Astrocyte (in vitro differentiated cells and primary cell): ENCODE data around the gene RHPN2. TPM values are rescaled to one million over a fixed set of nuclear protein-coding genes. Genes with fewer than 3 reads are reported as not detected.
"Not testable (repeated sequence)": the region's sequence is repeated elsewhere in the genome, so short reads cannot be mapped to it uniquely, and the experiment has no call there.

Source experiments
- DNase-seq: peaks from one replicate; pipeline ENCODE4 v3.0.0-alpha.2; 2010; ENCODE audit warnings: low read depth
- FAIRE-seq: peaks from 2 replicates; lab custom pipeline; 2011; peaks lifted over from hg19 to GRCh38; lab: Jason Lieb, UNC
- H2AFZ ChIP-seq: 2 replicates; pipeline ENCODE4 v1.6.0; 2012; ENCODE audit warnings: low read depth, low read length, inconsistent platforms
- H3K27ac ChIP-seq: 2 replicates; pipeline ENCODE4 v1.5.1; 2011; ENCODE audit warnings: low read depth, low read length, inconsistent platforms
- H3K27me3 ChIP-seq: 2 replicates; pipeline ENCODE4 v1.6.0; 2011; ENCODE audit warnings: low read length, inconsistent platforms; ENCODE audit not compliant: insufficient read depth
- H3K36me3 ChIP-seq: 2 replicates; pipeline ENCODE4 v1.5.1; 2011; ENCODE audit warnings: low read length, inconsistent platforms; ENCODE audit not compliant: insufficient read depth
- H3K4me1 ChIP-seq: 2 replicates; pipeline ENCODE4 v1.5.1; 2011; ENCODE audit warnings: low read length, inconsistent platforms; ENCODE audit not compliant: insufficient read depth
- H3K4me2 ChIP-seq: 2 replicates; pipeline ENCODE4 v1.6.0; 2012; ENCODE audit warnings: low read length, inconsistent platforms
- H3K4me3 ChIP-seq: 2 replicates; pipeline ENCODE4 v1.5.1; 2011; ENCODE audit warnings: low read depth, mild to moderate bottlenecking, low read length, inconsistent platforms; ENCODE audit not compliant: insufficient read depth
- H3K79me2 ChIP-seq: 2 replicates; pipeline ENCODE4 v1.6.0; 2012; ENCODE audit warnings: mild to moderate bottlenecking, low read length, inconsistent platforms; ENCODE audit not compliant: insufficient read depth
- H3K9ac ChIP-seq: 2 replicates; pipeline ENCODE4 v1.6.0; 2012; ENCODE audit warnings: mild to moderate bottlenecking, low read length, inconsistent platforms
- H3K9me3 ChIP-seq: 2 replicates; pipeline ENCODE4 v1.5.1; 2012; ENCODE audit warnings: low read depth, mild to moderate bottlenecking, low read length, inconsistent platforms; ENCODE audit not compliant: insufficient read depth
- H4K20me1 ChIP-seq: 2 replicates; pipeline ENCODE4 v1.6.0; 2012; ENCODE audit warnings: low read length, inconsistent platforms; ENCODE audit not compliant: insufficient read depth
- H3K27ac Mint-ChIP-seq: one replicate; pipeline ENCODE4 v1.8.0; 2021; ENCODE audit warnings: mild to moderate bottlenecking, mixed read lengths; ENCODE audit not compliant: unreplicated experiment
- H3K27me3 Mint-ChIP-seq: one replicate; pipeline ENCODE4 v1.8.0; 2021; ENCODE audit warnings: low read depth, mixed read lengths; ENCODE audit not compliant: unreplicated experiment
- H3K36me3 Mint-ChIP-seq: one replicate; pipeline ENCODE4 v1.8.0; 2021; ENCODE audit warnings: low read depth, mixed read lengths; ENCODE audit not compliant: unreplicated experiment
- H3K4me1 Mint-ChIP-seq: one replicate; pipeline ENCODE4 v1.8.0; 2021; ENCODE audit warnings: low read depth, mixed read lengths; ENCODE audit not compliant: unreplicated experiment
- H3K4me3 Mint-ChIP-seq: one replicate; pipeline ENCODE4 v1.8.0; 2021; ENCODE audit warnings: mild to moderate bottlenecking, moderate library complexity, mixed read lengths; ENCODE audit not compliant: unreplicated experiment
- H3K9me3 Mint-ChIP-seq: one replicate; pipeline ENCODE4 v1.8.0; 2021; ENCODE audit warnings: mild to moderate bottlenecking, mixed read lengths; ENCODE audit not compliant: unreplicated experiment
- CTCF ChIP-seq: IDR thresholded peaks from 2 replicates; pipeline ENCODE4 v1.5.1; 2011; ENCODE audit warnings: low read depth, mild to moderate bottlenecking, inconsistent platforms, low read length, moderate library complexity; ENCODE audit not compliant: insufficient read depth
- EZH2 ChIP-seq: IDR thresholded peaks from 2 replicates; pipeline ENCODE4 v1.6.1; 2012; ENCODE audit warnings: mild to moderate bottlenecking, low read length, inconsistent platforms; ENCODE audit not compliant: insufficient read depth
- total RNA-seq: library from RNA; stranded (reverse); gene quantifications from 2 replicates; pipeline ENCODE4 v1.2.1, GENCODE V29; 2021

RHPN2 gene
- total RNA-seq, 1 donor from 2014 or later = 12.6 TPM

- H3K79me2 ChIP-seq = no peaks in the 10 kb centered on the region
- no peaks in the 10 kb centered on the region for H4K20me1 ChIP-seq
- no peaks in the 10 kb centered on the region for H3K27me3 Mint-ChIP-seq
- FAIRE-seq = no peak
- H3K27ac Mint-ChIP-seq = no peak overlapping the region
- no peak overlapping the region for H3K4me2 ChIP-seq
- H3K4me3 ChIP-seq = no peak overlapping the region
- H3K36me3 Mint-ChIP-seq = peaks cover 3% of the 10 kb centered on the region
- no peaks in the 10 kb centered on the region for H3K9me3 ChIP-seq
- DNase-seq = peak; percentile 37
- no peak overlapping the region for H3K4me3 Mint-ChIP-seq
- H2AFZ ChIP-seq = no peak overlapping the region
- H3K27ac ChIP-seq = no peak overlapping the region
- H3K4me1 ChIP-seq = no peaks in the 10 kb centered on the region
- H3K36me3 ChIP-seq = no peaks in the 10 kb centered on the region
- H3K4me1 Mint-ChIP-seq = peaks cover 4% of the 10 kb centered on the region
- TF ChIP-seq EZH2 = no peak
- TF ChIP-seq CTCF = no peak
- H3K9ac ChIP-seq = no peak overlapping the region
- no peaks in the 10 kb centered on the region for H3K27me3 ChIP-seq
- H3K9me3 Mint-ChIP-seq = no peaks in the 10 kb centered on the region
Observed at GRCh38 chr19:33047422-33047821, 17.3 kb downstream of the RHPN2 start.

GRCh38 chr19:33041828-33042160 is 22.9 kb downstream of the RHPN2 start:
- FAIRE-seq, H3K79me2 ChIP-seq, H3K27ac Mint-ChIP-seq, H3K9me3 ChIP-seq, H3K27me3 ChIP-seq, H3K36me3 ChIP-seq, H3K27me3 Mint-ChIP-seq, H3K4me3 ChIP-seq, H2AFZ ChIP-seq, H4K20me1 ChIP-seq, H3K4me3 Mint-ChIP-seq, DNase-seq, H3K36me3 Mint-ChIP-seq, H3K4me1 ChIP-seq, H3K9me3 Mint-ChIP-seq: not testable (repeated sequence)
- Histone ChIP-seq H3K9ac (peak overlapping the region; percentile 27), H3K4me2 (peak overlapping the region; percentile 25), H3K27ac (peak overlapping the region; percentile 6)
- H3K4me1 Mint-ChIP-seq = peaks cover 14% of the 10 kb centered on the region

- Mint-ChIP-seq H3K27ac (no peak overlapping the region), H3K27me3 (no peaks in the 10 kb centered on the region), H3K36me3 (no peaks in the 10 kb centered on the region), H3K4me3 (no peak overlapping the region), H3K4me1 (peaks cover 14% of the 10 kb centered on the region), H3K9me3 (no peaks in the 10 kb centered on the region)
- peaks cover 4% of the 10 kb centered on the region for H3K4me1 ChIP-seq
- H3K9ac ChIP-seq = peak overlapping the region; percentile 27
- H4K20me1 ChIP-seq = no peaks in the 10 kb centered on the region
- peak overlapping the region; percentile 54 for H2AFZ ChIP-seq
- H3K4me2 ChIP-seq = peak overlapping the region; percentile 25
- no peaks in the 10 kb centered on the region for H3K79me2 ChIP-seq
- H3K36me3 ChIP-seq = no peaks in the 10 kb centered on the region
- H3K27ac ChIP-seq = peak overlapping the region; percentile 6
- H3K4me3 ChIP-seq = no peak overlapping the region
- DNase-seq = peak; percentile 25
- no peak for FAIRE-seq
- no peaks in the 10 kb centered on the region for H3K27me3 ChIP-seq
- no peaks in the 10 kb centered on the region for H3K9me3 ChIP-seq
- no peak for TF ChIP-seq EZH2
- no peak for TF ChIP-seq CTCF
Observed at GRCh38 chr19:33040994-33041827, 23.5 kb downstream of the RHPN2 start.
